ENCODE data around the gene STAB1. TPM values are rescaled to one million over a fixed set of nuclear protein-coding genes. Genes with fewer than 3 reads are reported as not detected.

The STAB1 gene
- total and polyA plus RNA-seq, 10 donors: 287 to 1,994 (median 586) TPM

- H3K27ac ChIP-seq: no peak overlapping the region
- no peaks in the 10 kb centered on the region for H3K9me3 ChIP-seq
- no peaks in the 10 kb centered on the region for H3K27me3 ChIP-seq (replicated peaks in 1 of 7)
- H3K4me3 ChIP-seq: no peak overlapping the region
- no peak for DNase-seq
- WGBS, 5 donors: 73 to 79% (median 77%) methylated on average over 12 to 17 of the region's 17 CpGs
- intact Hi-C loops (cut with DNase I; ENCODE audit: low total_unique reads): no loop called here
- peaks cover 0 to 6% (median 0%) of the 10 kb centered on the region in 6 donors for H3K4me1 ChIP-seq
- peaks cover 0 to 100% (median 30%) of the 10 kb centered on the region in 6 donors for H3K36me3 ChIP-seq
- TF ChIP-seq POLR2A (IDR thresholded peaks at IDR 0.05) (no peak), POLR2AphosphoS5 (IDR thresholded peaks at IDR 0.05) (peak in 2 of 3 donors; percentile 35 to 68)
Measured at GRCh38 chr3:52512727-52513126, 17.6 kb downstream of the STAB1 start.

- peaks cover 0 to 100% (median 26%) of the 10 kb centered on the region in 6 donors for H3K36me3 ChIP-seq
- no peak for TF ChIP-seq POLR2A (IDR thresholded peaks at IDR 0.05)
- no peak for TF ChIP-seq POLR2AphosphoS5 (IDR thresholded peaks at IDR 0.05)
- TF ChIP-seq CTCF (IDR thresholded peaks at IDR 0.05 in 8 of 11, conservative IDR thresholded peaks at IDR 0.05 in 3 of 11): no peak
- 88 to 94% (median 92%) methylated on average over 6 to 7 of the region's 7 CpGs; no CpG with 5 or more reads in 1 of the 5 donors for WGBS, 5 donors
- peaks cover 0 to 6% (median 1%) of the 10 kb centered on the region in 6 donors for H3K4me1 ChIP-seq
- no peaks in the 10 kb centered on the region for H3K9me3 ChIP-seq
- H3K27ac ChIP-seq: no peak overlapping the region
- H3K4me3 ChIP-seq: no peak overlapping the region
- H3K27me3 ChIP-seq (replicated peaks in 1 of 7): no peaks in the 10 kb centered on the region
- intact Hi-C loops (cut with DNase I; ENCODE audit: low total_unique reads): no loop called here
- DNase-seq: no peak
Measured at GRCh38 chr3:52513281-52513680, 18.1 kb downstream of the STAB1 start.

GRCh38 chr3:52514576-52514975 lies 19.4 kb downstream of the STAB1 start:
- no peaks in the 10 kb centered on the region for H3K27me3 ChIP-seq (replicated peaks in 1 of 7)
- 72 to 91% (median 85%) methylated on average over 7 to 11 of the region's 11 CpGs for WGBS, 5 donors
- H3K36me3 ChIP-seq: peaks cover 0 to 100% (median 24%) of the 10 kb centered on the region in 6 donors
- TF ChIP-seq POLR2AphosphoS5 (IDR thresholded peaks at IDR 0.05) (no peak), CTCF (IDR thresholded peaks at IDR 0.05 in 8 of 11, conservative IDR thresholded peaks at IDR 0.05 in 3 of 11) (no peak), POLR2A (IDR thresholded peaks at IDR 0.05) (no peak)
- peaks cover 0 to 9% (median 3%) of the 10 kb centered on the region in 6 donors for H3K4me1 ChIP-seq
- H3K4me3 ChIP-seq: no peak overlapping the region
- H3K27ac ChIP-seq: no peak overlapping the region
- no peak for DNase-seq
- no peaks in the 10 kb centered on the region for H3K9me3 ChIP-seq
- intact Hi-C loops (cut with DNase I; ENCODE audit: low total_unique reads): no loop called here

GRCh38 chr3:52515192-52515591 lies 20.1 kb downstream of the STAB1 start:
- H3K4me1 ChIP-seq: peaks cover 0 to 10% (median 3%) of the 10 kb centered on the region in 6 donors
- peak overlapping the region in 1 of 8 donors; percentile 40 for H3K27ac ChIP-seq
- H3K9me3 ChIP-seq: no peaks in the 10 kb centered on the region
- no peak for DNase-seq
- peaks cover 0 to 100% (median 30%) of the 10 kb centered on the region in 6 donors for H3K36me3 ChIP-seq
- intact Hi-C loops (cut with DNase I; ENCODE audit: low total_unique reads): no loop called here
- no peaks in the 10 kb centered on the region for H3K27me3 ChIP-seq (replicated peaks in 1 of 7)
- H3K4me3 ChIP-seq: no peak overlapping the region
- WGBS, 5 donors: 62 to 78% (median 67%) methylated on average over 6 of the region's 6 CpGs
- TF ChIP-seq POLR2AphosphoS5 (IDR thresholded peaks at IDR 0.05) (no peak), CTCF (IDR thresholded peaks at IDR 0.05 in 8 of 11, conservative IDR thresholded peaks at IDR 0.05 in 3 of 11) (no peak), POLR2A (IDR thresholded peaks at IDR 0.05) (no peak)
